ENCODE measurements around the gene PPP4R1. TPM values are rescaled to one million over a fixed set of nuclear protein-coding genes. Genes with fewer than 3 reads are reported as not detected.

Gene PPP4R1
- total RNA-seq, 1 donor from 2014 or later = 137 TPM

DNA sequence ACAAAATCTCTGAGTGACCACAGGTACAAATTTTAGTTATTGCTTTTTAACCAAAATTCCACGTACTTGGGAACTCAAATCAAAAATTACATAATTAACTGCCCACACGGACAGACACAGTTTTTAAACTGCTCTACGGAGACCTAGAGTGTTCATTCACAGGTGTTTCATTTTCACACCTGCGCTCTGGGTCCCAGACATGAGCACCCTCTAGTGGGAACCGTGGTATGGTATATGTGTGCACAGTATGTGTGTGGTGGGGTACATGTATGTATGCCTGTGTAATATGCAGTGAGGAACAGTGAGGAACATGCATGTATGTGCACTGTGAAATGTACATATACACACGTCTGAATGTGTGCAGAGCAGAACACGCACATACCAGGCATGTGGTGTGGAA, 65.0 kb downstream of the PPP4R1 start:
- no peak for DNase-seq (ENCODE audit: low read depth, low spot score)

DNA sequence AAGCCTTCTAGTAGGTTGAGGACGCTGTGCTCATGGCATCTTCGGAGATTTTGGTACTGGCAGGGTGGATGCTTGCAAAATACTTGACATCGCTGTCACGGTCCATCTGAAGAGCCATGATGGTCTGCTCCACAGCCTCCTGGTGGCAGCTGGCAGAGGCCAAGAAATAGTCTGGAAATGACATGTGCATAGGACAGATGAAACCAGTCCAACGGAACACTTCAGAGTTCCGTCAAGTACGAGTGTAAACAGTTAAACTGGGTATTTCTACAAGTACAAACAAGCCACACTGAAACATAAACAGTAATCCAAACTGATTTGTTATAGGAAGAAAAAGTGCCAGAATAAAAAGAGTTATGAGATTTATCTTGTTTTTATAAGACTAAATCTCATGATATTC, 66.6 kb downstream of the PPP4R1 start:
- DNase-seq (ENCODE audit: low read depth, low spot score) = no peak

DNA sequence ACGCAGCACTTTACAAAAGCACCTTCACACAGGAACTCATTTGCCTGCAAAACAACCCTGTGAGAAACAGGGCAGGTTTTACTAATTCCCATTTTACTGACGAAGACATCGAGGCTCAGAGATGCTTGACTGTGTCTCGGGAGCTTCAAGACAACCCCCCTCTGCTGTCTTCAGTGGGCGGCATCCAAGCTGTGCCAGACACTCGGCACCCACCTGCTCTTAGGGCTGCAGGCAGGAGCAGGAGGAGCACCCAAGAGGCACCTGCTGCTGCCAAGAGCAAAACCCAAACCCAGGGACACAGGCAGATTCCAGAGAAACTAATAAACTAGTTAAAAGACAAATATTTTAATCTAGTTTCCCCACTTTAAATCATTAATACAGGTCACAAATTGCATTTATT, 67.9 kb downstream of the PPP4R1 start:
- DNase-seq (ENCODE audit: low read depth, low spot score) = no peak

DNA sequence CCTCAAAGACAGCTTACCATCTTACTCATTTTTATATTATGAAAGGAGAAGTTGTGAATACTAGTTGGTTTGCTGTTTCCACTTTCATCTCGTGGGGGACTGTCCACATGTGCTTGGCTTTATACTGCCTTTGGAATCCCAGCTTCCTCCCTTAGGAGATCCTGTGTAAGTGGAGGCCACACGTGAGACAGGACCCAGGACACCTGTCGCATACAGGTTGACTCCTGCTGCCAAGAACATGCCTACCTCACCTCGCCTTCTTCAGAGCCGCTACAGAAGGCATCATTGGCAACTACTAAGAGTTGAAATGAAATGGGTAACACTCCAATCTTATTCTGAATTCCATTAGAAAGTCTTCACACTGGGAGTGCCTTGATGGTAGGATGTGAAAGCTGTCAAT, 69.3 kb downstream of the PPP4R1 start:
- no peak for DNase-seq (ENCODE audit: low read depth, low spot score)

DNA sequence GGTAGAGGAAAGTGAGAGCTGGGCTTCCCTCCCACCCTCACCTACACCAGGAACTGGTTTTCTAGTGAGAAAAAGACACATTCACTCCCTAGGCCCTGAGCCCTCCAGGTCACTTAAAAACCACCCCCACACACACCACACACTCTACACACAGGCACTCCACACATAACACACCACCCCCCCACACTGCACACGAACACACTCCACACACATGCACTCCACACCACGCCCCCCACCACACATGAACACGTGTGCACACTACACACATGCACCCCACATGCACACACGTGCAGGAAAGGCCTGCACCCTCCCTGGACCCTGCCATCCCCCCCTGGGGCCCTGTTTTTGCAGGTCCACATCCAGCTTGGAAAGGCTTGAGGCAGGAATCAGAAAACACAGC, 71.4 kb downstream of the PPP4R1 start:
- DNase-seq (ENCODE audit: low read depth, low spot score) = no peak

DNA sequence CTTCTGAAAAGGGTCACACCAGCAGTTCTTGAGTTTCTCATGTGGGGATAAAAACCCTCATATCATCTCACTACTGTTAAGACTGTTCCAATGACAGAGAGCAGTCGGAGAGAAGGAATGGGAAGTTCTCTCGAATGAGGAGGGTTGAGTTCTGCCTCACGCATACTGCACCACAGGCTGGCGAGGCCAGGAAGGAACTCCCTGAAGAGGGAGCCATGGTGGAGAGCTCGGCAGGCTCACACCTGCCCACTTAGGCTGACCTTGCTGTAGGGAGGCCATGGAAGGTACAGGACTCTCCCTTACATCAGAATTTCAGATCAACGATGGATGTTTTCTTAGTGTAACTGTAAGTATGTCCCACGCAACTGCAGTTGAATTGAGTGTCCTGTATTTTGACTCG, 74.4 kb downstream of the PPP4R1 start:
- no peak for DNase-seq (ENCODE audit: low read depth, low spot score)

DNA sequence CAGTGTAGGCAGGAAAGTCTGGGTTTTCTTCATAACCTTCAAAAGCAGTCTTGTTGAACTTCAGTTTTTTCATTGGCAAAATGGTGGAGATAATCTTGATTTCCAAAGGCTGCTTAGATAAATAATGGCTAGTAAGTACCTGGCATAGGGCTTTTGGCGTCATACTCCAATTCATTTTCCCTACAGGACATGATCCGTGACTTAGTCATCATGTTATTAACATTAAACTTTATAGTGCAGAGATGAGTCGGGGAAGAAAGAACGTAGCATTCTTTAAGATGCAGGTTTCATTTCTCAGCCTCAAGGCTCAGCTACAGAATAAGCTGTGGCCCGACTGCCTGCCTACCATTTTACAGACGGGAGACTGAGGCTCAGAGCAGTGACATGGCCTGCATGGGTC, 75.1 kb downstream of the PPP4R1 start:
- DNase-seq (ENCODE audit: low read depth, low spot score) = no peak

DNA sequence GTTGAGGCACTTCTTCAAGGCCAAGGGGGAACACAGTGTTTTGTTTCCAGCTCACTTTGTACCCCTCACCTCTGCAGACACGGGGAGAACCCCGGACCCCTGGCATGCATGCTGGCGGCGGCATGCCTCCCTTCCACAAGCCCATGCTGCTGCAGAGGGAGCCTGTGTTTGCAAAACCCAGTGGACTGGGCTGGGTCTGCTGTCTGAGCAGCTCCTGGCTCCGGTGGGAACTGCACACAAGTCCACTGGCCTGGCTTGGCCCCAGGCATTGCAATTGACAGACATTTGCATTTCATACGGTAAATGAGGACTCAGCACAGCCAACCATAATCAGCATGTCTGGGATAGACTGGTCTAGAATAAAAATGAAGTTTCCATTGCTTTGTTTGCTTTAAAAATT, 76.7 kb downstream of the PPP4R1 start:
- no peak for DNase-seq (ENCODE audit: low read depth, low spot score)

DNA sequence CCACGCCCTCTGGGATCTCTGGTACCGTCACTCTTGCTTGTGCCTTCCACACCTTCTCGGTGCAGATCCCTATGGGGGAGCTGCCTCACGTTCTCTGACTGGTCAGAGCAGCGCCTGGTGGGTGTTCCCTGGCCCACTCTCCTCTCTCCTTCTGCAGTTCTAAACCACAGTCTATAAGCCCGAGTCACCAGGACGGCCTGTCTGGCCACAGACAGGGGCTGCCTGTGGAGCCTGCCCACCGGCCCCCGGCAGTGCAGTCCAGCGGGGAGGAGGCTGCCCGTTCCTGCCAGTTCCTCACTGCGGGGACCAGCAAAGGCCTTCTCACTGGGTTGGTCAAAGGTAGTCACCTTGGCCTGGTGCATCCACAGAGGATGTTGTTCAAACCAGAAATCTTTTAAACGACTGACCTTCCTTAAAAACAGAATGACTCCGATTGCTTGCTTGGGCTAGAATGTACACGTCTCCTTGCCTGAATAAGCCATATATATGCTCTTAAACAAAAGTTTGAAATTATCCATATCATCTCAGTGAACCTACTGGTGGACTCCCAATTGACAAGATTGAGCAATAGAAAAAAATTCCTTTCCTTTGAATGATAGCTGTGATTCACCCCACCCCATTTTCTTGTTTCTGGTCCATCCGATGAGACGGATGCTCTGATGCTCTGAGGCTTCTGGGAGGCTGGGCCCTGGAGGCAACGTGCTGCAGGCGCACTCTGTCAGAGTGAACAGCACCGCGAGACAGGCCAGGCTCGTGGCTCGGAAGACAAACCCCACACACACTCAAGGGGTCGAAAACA, 77.8 kb downstream of the PPP4R1 start:
- DNase-seq (ENCODE audit: low read depth, low spot score) = no peak

DNA sequence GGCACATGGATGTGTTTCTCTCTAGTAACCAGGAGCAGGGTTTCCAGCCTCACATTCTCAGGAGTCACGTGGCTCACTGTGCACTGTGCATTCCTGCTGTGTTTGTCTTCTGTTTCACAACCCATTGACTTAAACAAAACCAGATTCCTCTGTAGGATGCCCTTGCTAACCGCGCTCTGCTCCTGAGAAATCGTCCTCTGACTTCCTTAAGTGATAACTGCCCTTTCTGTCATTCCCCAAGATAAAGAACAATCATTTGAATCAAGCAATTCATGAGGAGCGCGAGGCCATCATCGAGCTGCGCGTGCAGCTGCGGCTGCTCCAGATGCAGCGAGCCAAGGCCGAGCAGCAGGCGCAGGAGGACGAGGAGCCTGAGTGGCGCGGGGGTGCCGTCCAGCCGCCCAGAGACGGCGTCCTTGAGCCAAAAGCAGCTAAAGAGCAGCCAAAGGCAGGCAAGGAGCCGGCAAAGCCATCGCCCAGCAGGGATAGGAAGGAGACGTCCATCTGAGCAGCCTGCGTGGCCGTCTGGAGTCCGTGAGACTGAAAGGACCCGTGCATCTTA, 78.8 kb downstream of the PPP4R1 start:
- DNase-seq (ENCODE audit: low read depth, low spot score) = no peak

DNA sequence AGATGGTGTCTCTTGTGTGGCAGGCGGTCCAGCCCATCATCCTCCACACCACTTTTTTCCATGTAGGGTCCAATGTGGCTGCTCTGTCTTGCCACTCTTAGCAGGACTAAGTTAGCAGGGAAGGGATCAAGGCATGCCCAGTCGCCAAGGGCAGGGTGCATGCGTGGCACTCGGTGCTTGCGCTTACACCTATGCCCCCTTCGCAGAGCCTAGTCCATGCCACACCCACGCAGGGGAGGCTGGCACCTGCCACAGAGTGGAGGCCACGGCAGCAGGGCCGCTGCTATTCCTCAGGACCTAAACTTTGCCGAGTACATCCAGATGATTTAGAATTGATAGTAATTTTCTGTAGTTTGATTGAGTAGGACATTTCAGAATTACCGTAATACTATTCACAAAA, 79.5 kb downstream of the PPP4R1 start:
- no peak for DNase-seq (ENCODE audit: low read depth, low spot score)

DNA sequence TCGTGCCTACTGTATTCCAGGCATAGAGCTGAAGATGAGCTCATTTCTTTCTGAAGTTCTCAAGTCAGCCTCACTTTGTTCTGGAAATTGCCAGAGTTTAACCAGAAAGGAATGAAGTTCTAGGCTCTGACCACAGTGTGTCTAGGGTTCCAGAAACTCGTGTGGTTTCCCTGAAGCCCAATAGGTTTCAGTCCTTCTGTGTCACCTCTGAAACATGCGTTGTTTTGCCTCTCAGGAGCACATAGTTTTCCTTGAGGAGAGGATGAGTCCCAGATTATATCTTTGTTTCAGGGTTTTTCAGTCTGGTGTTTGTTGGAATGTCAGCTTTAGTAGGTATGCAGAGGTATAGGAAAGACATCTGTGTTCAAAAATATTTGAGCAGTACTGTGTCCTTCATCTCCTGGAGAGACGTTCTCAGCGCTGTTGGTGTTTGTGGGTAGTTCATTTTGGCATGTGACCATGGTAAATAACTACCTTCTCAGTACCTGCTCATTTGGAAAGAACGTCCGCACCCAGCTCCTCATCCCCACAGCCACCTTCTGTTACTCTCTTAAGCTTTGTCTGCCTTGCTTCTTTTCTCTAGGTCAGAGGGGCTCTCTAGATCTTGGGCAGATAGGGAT, 82.5 kb downstream of the PPP4R1 start:
- no peak for DNase-seq (ENCODE audit: low read depth, low spot score)

DNA sequence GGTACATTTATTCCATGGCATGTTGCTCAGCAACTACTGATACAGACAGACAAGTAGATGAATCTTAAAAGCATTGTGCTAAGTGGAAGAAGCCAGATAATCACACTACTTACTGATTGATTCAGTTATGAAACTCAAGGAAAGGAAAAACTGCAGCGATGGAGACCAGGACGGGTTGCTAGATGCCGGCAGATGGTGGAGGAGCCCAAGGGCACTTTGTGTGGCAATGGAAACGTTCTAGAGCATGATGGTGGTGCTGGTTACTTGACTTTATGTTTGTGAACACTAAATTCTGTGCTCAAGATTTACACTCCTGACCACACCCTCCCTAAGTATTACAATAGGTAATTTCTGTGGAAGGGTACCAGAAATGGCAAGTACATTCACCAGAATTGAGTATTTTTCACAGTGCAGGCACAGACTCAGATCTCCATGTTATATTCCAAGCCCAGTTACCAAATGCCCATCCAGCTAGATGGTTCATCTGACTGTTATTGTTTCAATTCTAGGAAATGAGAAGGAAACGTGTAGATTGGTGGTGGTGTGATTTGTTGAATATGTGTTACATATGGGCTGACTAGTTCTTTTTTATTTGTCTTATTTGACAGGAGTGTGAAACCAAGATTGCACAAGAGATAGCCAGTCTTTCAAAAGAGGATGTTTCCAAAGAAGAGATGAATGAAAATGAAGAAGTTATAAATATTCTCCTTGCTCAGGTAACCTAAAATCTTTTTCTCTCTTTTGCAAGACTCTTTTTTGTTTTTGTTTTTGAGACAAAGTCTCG, 83.9 kb downstream of the PPP4R1 start:
- no peak for DNase-seq (ENCODE audit: low read depth, low spot score)

DNA sequence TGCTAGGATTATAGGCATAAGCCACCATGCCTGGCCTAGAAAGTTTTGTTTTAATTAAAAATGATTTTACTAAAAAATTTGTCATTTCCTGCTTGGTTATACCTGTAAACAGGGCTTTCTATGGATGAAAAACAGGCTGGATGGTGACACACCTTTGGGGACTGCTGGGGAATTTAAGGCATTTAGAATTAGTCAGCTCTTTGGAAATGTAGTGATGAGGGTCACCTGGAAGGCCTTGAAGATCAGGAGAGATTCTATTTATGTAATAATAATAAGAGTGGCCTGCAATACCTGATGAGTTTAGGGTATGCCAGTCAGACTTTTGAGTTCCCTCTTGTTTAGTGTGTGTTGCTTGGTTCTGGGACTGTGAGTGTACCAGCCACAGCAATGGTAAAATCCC, 87.9 kb downstream of the PPP4R1 start:
- no peak for DNase-seq (ENCODE audit: low read depth, low spot score)

DNA sequence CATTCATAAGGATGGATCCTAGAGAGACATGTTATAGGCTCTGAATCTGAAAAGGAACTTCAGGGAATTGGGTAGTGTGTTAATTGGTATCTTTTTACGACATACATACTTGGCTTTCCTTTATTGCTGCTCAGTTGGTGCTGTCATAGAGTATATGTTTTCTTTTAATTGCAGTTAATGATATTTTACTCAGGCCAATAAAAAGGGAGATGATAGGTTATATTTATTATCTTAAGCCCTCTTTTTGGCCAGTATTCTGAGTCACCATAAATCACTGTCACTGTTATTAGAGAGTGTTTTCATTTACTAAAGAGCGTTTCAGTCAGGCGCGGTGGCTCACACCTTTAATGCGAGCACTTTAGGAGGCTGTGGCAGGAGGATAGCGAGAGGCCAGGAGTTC, 91.4 kb downstream of the PPP4R1 start:
- no peak for DNase-seq (ENCODE audit: low read depth, low spot score)

DNA sequence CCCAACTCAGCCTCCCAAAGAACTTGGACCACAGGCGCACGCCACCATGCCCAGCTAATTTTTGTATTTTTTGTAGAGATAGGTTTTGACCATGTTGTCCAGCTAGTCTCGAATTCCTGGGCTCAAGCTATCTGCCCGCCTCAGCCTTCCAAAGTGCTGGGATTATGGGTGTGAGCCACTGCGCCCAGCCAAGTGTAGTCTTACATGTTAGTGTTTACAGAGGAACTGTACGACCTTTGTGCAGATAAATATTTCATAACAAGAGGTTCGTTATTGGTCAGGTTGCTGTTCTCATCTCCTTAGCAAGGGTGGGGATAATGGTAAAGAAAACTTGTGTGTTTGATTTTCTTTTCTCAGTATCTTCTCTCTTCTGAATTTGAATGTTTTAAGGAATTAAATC, 92.6 kb downstream of the PPP4R1 start:
- no peak for DNase-seq (ENCODE audit: low read depth, low spot score)

DNA sequence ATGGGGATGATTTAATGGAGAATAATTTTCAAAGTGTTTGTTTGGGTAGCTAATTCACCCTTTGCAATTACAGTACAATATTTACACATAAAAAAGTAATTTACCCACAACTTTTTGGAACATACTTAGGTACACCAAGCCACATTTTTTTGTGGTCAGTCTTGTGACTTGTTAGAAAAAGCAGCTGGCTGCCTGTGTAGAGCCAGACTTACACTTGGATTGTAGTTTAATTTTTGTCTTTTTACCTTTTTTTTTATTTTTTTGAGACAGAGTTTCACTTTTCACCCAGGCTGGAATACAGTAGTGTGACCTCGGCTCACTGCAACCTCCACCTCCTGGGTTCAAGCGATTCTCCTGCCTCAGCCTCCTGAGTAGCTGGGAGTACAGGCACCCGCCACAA, 93.7 kb downstream of the PPP4R1 start:
- no peak for DNase-seq (ENCODE audit: low read depth, low spot score)

DNA sequence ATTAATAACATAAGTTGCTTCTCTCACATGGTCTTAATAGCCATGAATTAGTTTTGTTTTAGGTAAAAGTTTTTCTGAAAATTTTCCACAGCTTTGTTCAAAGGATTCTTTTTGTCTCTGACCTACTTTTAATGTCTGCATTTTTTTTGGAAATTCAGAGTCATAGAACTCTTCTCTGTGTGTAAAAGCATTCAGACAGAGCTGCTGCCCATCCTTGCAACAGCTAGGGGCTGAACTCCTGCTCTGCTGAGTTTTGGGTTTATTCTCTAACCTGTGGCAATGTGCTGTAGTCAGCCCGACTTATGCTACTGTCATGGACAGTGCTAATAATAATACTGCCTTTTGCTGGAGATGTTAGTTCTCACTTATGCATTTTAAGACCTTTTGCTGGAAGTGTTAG, 95.0 kb downstream of the PPP4R1 start:
- DNase-seq (ENCODE audit: low read depth, low spot score) = no peak

DNA sequence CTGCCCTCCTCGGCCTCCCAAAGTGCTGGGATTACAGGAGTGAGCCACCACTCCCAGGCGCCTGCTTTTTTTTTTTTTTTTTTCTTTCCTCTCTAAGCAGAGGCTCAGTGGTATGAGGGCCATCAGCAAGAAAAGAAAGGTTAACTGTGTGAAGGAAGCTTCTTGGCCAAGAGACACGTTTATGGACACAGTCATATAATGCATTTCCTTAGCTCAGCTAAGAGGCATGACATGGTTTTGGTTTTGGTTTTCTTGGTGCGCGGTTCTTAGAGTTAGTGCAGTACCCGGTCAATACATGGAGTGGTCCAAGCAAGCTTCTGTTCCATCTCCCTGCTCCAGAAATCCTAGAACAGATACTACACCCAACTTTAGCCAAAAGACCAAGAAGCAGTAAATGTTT, 96.5 kb downstream of the PPP4R1 start:
- no peak for DNase-seq (ENCODE audit: low read depth, low spot score)

DNA sequence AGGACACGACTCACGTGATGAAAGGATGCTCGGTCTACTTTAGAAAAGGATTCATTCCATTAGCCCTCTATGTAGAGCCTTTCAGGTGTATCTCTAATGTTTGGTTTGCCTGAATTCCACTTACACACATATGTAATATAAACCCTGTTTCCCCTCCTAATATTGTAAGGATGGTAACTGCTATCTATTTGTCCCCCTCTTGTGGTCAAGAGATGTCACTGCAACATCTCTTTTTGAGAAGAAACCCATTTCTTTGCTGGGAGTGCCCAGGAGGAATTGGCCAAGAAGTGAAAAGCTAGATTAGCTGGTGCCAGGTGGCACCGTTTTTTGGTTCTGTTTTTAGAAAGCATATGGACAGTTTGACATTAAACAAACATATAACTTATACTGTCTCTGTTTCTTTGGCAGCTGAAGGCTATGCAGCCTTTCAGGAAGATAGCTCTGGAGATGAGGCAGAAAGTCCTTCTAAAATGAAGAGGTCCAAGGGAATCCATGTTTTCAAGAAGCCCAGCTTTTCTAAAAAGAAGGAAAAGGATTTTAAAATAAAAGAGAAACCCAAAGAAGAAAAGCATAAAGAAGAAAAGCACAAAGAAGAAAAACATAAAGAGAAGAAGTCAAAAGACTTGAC, 97.8 kb downstream of the PPP4R1 start:
- no peak for DNase-seq (ENCODE audit: low read depth, low spot score)

DNA sequence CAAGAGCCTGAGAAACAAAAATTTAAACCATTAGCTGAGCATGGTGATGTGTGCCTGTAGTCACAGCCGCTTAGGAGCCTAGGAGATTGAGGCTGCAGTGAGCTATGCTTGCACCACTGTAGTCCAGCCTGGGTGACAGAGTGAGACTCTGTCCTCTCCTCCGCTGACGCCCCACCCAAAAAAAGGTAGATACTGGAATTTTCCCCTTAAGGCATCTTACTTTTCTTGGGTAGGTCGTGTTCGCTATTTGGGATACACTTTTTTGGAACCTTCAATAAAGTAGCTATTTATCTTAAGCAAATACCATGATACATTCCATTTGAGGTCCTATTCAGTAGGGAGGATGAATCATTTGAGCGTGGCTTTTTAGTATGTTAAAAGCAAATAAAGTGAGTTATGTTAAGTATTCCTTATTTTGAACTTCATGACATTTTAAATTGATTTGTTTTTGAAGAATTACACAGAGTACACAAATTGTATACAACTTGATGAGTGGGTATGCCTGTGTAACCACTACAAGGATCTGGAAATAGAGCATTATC, 100.3 kb downstream of the PPP4R1 start:
- no peak for DNase-seq (ENCODE audit: low read depth, low spot score)

Measured in pulmonary artery endothelial cell (primary cell).